CD4-positive, alpha-beta T cell treated with Interleukin-2 at 100 ng/mL for 4 hours (primary cell): Measurements from ENCODE around the gene FCRL4.

Source experiments
- DNase-seq: peaks from one replicate; pipeline ENCODE4 v3.0.0-alpha.2; 2020; ENCODE audit warnings: low spot score

Gene FCRL4

GRCh38 chr1:157597959-157598667 is at the start of gene FCRL4:
TSS of gene FCRL4 (minus strand) at chr1:157598085. CDS start at chr1:157597944, 141 bp downstream.
- DNase-seq: no peak

GRCh38 chr1:157646144-157646543 is 48.3 kb upstream of the FCRL4 start:
- no peak for DNase-seq

GRCh38 chr1:157641177-157641576 is 43.3 kb upstream of the FCRL4 start:
- no peak for DNase-seq

DNA sequence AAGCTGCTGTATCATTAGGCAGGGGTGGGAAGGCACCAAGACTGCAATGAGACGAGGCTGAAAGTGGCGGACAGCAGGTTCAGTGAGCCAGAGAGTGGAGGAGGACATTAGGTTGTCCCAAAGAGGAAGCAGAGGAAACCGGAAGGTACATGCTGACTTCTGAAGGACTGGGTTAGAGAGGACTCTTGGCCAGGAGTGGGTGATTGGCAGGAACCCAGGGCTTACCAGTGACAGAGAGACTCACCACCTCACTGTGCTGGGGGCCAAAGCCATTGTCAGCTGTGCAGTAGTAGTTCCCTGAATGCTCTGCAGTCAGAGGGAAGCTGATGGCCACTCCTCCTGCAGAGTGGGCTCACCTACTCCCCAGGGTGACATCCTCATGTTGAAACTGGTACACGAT is 41.9 kb upstream of the FCRL4 start:
- no peak for DNase-seq

DNA sequence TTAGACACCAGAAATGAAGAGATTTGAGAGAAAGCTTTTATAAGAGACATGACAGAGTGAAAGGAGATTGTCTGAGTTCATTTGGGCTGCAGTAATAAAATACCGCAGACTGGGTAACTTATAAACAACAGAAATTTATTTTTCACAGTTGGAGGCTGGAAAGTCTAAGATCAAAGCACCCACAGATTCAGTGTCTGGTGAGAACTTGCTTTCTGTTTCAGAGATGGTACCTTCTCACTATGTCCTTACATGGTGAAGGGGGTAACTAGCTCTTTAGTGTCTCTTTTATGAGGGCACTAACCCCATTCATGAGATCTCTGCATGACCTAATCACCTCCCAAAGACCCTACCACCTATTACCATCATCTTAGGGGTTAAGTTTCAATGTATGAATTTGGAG is 30.9 kb upstream of the FCRL4 start:
- peak; percentile 16 for DNase-seq

DNA sequence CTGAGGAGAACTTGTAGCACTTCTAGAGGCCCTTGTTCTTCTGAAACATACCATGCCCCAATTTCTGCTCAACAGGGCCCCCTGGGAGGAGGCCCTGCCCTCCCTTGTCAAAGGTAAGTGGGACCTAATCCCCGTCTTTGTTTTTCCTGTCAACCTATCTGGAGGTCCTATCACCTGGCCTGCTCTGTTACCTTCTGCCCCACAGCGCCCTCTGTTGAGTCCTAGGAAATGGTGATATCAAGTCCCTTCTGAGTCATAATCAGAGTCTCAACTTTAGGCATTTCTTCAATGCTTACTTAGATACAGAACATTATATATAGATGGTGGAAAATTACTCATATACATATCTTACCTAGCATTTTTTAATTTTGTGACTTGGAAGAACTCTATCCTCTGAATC is 28.2 kb upstream of the FCRL4 start:
- no peak for DNase-seq

- no peak for DNase-seq
Observed at GRCh38 chr1:157624471-157624870, 26.6 kb upstream of the FCRL4 start.

- no peak for DNase-seq
Observed at GRCh38 chr1:157622471-157622870, 24.6 kb upstream of the FCRL4 start.

GRCh38 chr1:157618190-157618589 is 20.3 kb upstream of the FCRL4 start:
- DNase-seq: no peak

GRCh38 chr1:157600236-157600635 is 2.4 kb upstream of the FCRL4 start:
- no peak for DNase-seq

GRCh38 chr1:157596384-157596783 is 1.5 kb downstream of the FCRL4 start:
- no peak for DNase-seq

- no peak for DNase-seq
Observed at GRCh38 chr1:157595356-157595755, 2.5 kb downstream of the FCRL4 start.

GRCh38 chr1:157585984-157586383 is 11.9 kb downstream of the FCRL4 start:
- no peak for DNase-seq

DNA sequence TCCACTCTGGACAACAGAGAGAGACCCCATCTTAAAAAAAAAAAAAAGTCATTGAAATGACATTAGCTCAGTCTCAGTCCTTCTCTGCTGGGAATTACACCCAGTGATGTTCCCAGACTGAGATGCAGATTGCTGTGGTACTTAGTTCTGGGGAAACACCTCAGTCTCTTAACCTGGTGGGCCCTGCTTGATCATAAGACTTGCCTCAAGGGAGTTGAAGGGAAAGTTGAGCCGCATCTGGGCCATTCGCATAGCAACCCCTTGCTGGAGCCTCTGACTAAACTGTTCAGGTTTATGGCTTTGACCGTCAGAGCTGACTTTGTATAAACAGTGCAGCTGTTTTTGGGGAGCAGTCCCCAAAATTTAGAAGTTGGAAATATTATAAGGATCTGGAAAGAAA is 13.4 kb downstream of the FCRL4 start:
- DNase-seq: no peak

DNA sequence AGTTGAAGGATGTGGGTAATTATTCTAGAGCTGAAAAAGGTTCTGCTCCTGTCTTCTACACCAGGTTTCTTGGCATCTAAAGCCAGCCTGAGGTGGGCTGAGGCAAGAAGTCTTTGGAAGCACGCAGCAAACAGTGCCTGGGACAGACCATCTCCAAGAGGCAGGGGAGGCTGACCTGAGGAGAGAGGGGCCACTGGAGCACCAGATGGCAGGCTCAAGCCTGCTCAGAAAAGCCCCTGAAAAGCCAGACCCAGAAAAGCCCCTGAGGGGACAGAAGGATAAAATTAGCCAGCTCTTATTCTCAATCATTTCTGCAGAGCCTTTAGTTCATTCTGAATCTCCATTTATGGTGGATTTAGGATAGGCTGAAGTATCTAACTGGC is 17.1 kb downstream of the FCRL4 start:
- DNase-seq: no peak

DNA sequence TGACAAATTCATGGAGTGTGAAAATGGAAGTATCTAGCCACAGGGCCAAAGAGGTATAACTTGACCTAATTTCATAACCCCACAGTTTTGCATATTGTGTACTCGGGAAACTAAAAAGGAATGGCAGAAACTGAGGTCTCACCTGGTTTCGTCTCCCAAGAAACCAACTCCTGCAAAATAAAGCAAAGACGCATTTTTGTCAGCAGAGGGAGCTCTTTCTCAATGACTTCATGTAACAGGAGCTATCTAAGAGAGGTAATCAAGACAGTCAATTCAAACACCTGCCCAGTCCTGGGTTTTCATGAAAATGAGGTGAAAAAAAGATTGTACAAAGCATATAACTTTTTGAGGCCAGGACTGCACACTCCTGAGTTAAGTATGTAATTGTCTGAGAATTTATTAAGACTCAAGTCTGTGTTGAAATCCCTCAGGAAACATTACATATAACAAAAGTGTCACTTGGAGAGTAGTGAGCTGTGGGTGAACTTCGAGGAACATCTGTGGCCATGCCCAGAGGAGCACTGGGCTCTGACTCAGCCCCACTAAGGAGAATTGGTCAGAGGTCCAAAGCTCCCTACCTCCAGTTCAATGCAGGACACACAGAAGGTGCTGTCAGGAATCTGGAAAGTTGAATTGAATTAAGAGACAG is 17.6 kb downstream of the FCRL4 start:
- DNase-seq: peak; percentile 54

DNA sequence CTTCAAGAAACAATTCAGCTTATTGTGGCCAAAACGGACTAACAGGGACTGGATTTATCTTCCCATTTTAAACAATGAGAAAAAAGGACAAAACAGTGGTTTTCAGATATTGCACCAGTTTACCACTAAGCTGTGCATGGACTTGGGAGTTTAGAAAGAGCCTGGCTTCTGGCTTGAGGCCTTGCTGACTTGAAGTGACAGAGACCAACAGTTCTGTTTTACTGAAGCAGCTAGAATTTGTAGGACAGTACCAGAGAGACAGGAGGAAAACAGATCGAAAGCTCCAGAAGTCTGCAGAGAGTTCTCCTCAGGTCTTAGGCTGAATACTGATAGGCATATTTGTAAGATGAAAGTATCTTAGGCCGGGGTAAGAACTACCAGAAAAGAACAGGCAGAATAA is 20.5 kb downstream of the FCRL4 start:
- DNase-seq: no peak

DNA sequence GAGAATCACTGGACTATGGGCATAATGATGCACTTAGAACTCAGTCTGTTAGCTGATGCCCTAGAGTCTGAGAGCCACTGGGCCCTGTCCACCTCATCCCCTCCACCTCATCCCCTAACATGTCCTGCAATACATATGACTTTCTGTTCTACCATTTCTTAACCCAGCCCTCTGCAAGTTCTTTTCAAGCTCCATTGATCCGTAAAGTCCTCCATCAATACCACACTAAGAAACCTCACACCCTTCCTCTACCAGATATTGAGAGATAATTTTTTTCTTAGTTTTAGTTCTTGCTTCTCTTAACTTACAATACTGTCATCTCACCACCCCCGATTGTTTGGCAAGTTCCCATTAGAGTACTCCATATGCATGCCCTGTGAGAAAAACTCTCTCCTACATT is 22.1 kb downstream of the FCRL4 start:
- DNase-seq: no peak

DNA sequence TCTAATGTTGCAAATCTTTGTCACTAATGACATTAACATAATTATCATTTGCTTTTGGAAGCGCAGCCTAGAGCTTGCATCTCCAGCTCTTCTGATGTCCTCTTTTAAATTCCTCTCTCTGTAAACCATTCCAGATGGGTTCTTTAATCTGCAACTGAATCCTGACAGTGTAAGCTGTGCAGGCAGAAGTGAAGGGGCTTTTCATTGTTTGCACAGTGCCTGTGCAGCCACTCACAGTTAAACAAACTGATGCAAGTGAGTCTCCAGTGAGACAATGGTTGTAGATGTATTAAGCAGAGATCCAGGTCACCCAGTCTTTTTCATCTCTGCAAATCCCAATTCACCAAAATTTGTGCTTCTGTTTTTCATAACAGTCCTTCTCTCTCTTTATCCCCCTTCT is 23.0 kb downstream of the FCRL4 start:
- no peak for DNase-seq

GRCh38 chr1:157566484-157567300 is 31.2 kb downstream of the FCRL4 start:
- no peak for DNase-seq

DNA sequence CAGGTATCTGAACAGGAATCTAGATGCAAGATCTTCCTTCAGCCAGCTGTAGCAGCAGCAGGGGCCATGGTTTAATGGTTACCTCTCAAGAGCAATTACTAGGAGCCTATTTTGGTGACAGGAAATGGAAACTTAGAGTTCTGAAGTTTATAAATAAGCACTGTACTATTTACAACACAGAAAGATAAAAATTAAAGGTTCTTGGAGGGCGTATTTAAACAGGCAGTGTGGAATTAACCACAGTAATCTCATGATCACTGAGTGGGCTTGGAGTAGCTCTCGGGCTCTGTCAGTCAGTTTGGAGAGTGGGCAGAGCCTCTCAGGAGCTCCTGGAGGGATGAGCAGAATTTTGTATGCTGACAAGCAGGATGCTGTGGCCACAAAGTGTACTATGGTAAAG is 35.4 kb downstream of the FCRL4 start:
- no peak for DNase-seq

GRCh38 chr1:157558119-157558518 is 39.8 kb downstream of the FCRL4 start:
- DNase-seq: no peak
